HepG2 (cell line): ENCODE data around the gene TMEM164.

Source experiments
- SP1 ChIP-seq, 2 experiments: fragments of 450-650 bp in 1 of 2; sonication (generic) in 1 of 2; formaldehyde crosslinking in 1 of 2; IDR thresholded peaks; 2 replicates each; pipeline versions ENCODE4 v1.4.0 to v1.6.1; 2016 to 2020; ENCODE audit warnings: missing genetic modification reagents in 1 of 2
- ZNF724P ChIP-seq: sonication (generic); formaldehyde crosslinking; IDR thresholded peaks from 2 replicates; pipeline ENCODE4 v1.8.0; 2022; ENCODE audit warnings: missing genetic modification reagents, borderline replicate concordance

DNA sequence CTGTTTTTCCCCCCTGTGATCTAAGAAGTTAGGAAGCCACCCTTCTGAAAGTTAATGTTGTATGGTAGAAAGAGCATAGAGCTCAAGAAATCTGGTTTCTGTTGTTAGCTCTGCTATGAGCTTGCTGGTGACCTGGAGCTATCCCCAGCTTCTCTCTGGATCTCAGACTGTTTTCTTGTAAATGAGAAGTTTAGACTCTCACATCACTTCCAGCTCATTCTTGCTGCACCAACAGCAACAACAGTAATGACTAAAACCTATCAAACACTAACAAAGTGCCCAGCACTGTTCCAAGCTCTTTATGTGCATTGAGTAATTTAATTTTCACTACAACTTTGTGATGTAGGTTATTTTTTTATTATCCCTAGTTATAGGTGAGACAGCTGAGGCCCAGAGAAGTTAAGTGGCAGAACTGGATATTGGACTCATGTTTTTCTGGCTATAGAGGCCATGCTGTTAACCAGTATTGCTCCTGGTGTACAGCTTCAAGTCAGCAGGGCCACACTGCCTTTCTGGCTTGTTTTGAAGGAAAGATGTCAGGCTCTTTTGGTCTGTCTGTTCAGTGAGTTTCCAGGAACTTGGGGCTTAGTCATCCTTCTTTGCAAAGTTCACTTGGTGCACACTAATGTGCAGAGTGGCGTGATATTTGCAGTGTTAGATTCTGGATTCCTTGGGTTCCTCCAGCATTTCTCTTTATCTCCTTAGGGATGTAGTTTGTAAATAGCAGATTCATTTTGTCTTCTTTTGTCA, 27.8 kb upstream of the TMEM164 start:
- no peak for TF ChIP-seq SP1 (IDR thresholded peaks at IDR 0.05)
- TF ChIP-seq SP1 (CRISPR knock-in tag; IDR thresholded peaks at IDR 0.05), result no peak
- no peak for TF ChIP-seq ZNF724P
